Hepatocyte (in vitro differentiated cells): Measurements from ENCODE around the gene CDK16. TPM values are rescaled to one million over a fixed set of nuclear protein-coding genes. Genes with fewer than 3 reads are reported as not detected.

Source experiments
- DNase-seq: peaks from one replicate; pipeline ENCODE4 v3.0.0-alpha.2; 2016; ENCODE audit warnings: low spot score
- H2AFZ ChIP-seq: fragments of 200-600 bp; sonication (generic); 2 replicates; pipeline ENCODE4 v1.6.0; 2016; ENCODE audit warnings: antibody characterized with exemption, mild to moderate bottlenecking
- H3K27ac ChIP-seq: fragments of 200-600 bp; sonication (generic); 2 replicates; pipeline ENCODE4 v1.5.1; 2016; ENCODE audit warnings: mild to moderate bottlenecking
- H3K27me3 ChIP-seq: fragments of 200-600 bp; sonication (generic); 2 replicates; pipeline ENCODE4 v1.6.1; 2016
- H3K36me3 ChIP-seq: fragments of 200-600 bp; sonication (generic); replicated peaks from 2 replicates; pipeline ENCODE4 v1.5.1; 2016; ENCODE audit warnings: low read depth; ENCODE audit not compliant: insufficient read depth
- H3K4me1 ChIP-seq: fragments of 200-600 bp; sonication (generic); 2 replicates; pipeline ENCODE4 v1.5.1; 2016; ENCODE audit warnings: mild to moderate bottlenecking, moderate library complexity; ENCODE audit not compliant: insufficient read depth
- H3K4me2 ChIP-seq: fragments of 200-600 bp; sonication (generic); 2 replicates; pipeline ENCODE4 v1.6.0; 2016
- H3K4me3 ChIP-seq: fragments of 200-600 bp; sonication (generic); 2 replicates; pipeline ENCODE4 v1.5.1; 2016; ENCODE audit warnings: mild to moderate bottlenecking
- H3K79me2 ChIP-seq: fragments of 200-600 bp; sonication (generic); 2 replicates; pipeline ENCODE4 v1.6.0; 2017; ENCODE audit warnings: mild to moderate bottlenecking
- H3K9me2 ChIP-seq: fragments of 200-600 bp; sonication (generic); replicated peaks from 2 replicates; pipeline ENCODE4 v1.6.0; 2017; ENCODE audit warnings: mild to moderate bottlenecking; ENCODE audit not compliant: insufficient read depth
- H3K9me3 ChIP-seq: fragments of 200-600 bp; sonication (generic); 2 replicates; pipeline ENCODE4 v1.5.1; 2016; ENCODE audit warnings: low read depth, mild to moderate bottlenecking
- H4K20me1 ChIP-seq: fragments of 200-600 bp; sonication (generic); 2 replicates; pipeline ENCODE4 v1.6.0; 2016; ENCODE audit warnings: mild to moderate bottlenecking; ENCODE audit not compliant: insufficient read depth, poor library complexity, severe bottlenecking
- CTCF ChIP-seq: fragments of 200-600 bp; sonication (generic); IDR thresholded peaks from 2 replicates; pipeline ENCODE4 v1.5.1; 2016; ENCODE audit warnings: antibody characterized with exemption, mild to moderate bottlenecking; ENCODE audit not compliant: poor library complexity
- EZH2 ChIP-seq: fragments of 200-600 bp; sonication (generic); IDR thresholded peaks from 2 replicates; pipeline ENCODE4 v1.6.1; 2016; ENCODE audit warnings: antibody characterized with exemption, mild to moderate bottlenecking, borderline replicate concordance
- EZH2phosphoT487 ChIP-seq: fragments of 200-600 bp; sonication (generic); IDR thresholded peaks from one replicate; pipeline ENCODE4 v1.6.1; 2018; ENCODE audit warnings: antibody characterized with exemption, mild to moderate bottlenecking, low read depth, moderate library complexity; ENCODE audit not compliant: unreplicated experiment, severe bottlenecking
- WGBS: methylation state at CpG from one replicate; pipeline ENCODE4 v1.1.6; 2016; ENCODE audit warnings: low lambda C conversion rate; ENCODE audit errors: missing lambda C conversion rate; 5-methylcytosine and 5-hydroxymethylcytosine counted together
- polyA plus RNA-seq: library from polyadenylated mRNA; unstranded; fragments of >200 nt; fragmentation: Nextera tagmentation; extraction: Ambion mirVana; gene quantifications from 2 replicates; pipeline ENCODE4 v1.2.1, GENCODE V29; 2016
- total RNA-seq: library from RNA; depleted of rRNA; stranded (reverse); fragments of >200 nt; gene quantifications from 2 replicates; pipeline ENCODE4 v1.2.3, GENCODE V29; 2014

CDK16 gene
- total and polyA plus RNA-seq, 2 experiments from 2014 or later = 130 to 190 TPM

- Histone ChIP-seq H3K4me1 (no peaks in the 10 kb centered on the region), H3K4me3 (no peak overlapping the region), H3K9me2 (no peaks in the 10 kb centered on the region), H3K4me2 (no peak overlapping the region), H3K9me3 (no peaks in the 10 kb centered on the region), H2AFZ (no peak overlapping the region), H3K27ac (no peak overlapping the region), H3K27me3 (no peaks in the 10 kb centered on the region), H3K79me2 (peaks cover 1% of the 10 kb centered on the region), H4K20me1 (no peaks in the 10 kb centered on the region), H3K36me3 (no peaks in the 10 kb centered on the region)
- WGBS = 86% methylated on average over 18 of the region's 18 CpGs
- TF ChIP-seq EZH2 (no peak), EZH2phosphoT487 (no peak), CTCF (no peak)
- no peak for DNase-seq
Observed at GRCh38 chrX:47172971-47173792, 45.3 kb upstream of the CDK16 start.

- H3K4me1 ChIP-seq = no peaks in the 10 kb centered on the region
- H3K79me2 ChIP-seq = no peaks in the 10 kb centered on the region
- WGBS = 87% methylated on average over 12 of the region's 12 CpGs
- H3K27me3 ChIP-seq = no peaks in the 10 kb centered on the region
- H3K4me3 ChIP-seq = no peak overlapping the region
- DNase-seq = no peak
- H2AFZ ChIP-seq = no peak overlapping the region
- no peaks in the 10 kb centered on the region for H4K20me1 ChIP-seq
- H3K27ac ChIP-seq = no peak overlapping the region
- no peaks in the 10 kb centered on the region for H3K36me3 ChIP-seq
- no peaks in the 10 kb centered on the region for H3K9me2 ChIP-seq
- no peaks in the 10 kb centered on the region for H3K9me3 ChIP-seq
- no peak for TF ChIP-seq CTCF
- TF ChIP-seq EZH2phosphoT487 = no peak
- no peak for TF ChIP-seq EZH2
- H3K4me2 ChIP-seq = no peak overlapping the region
Observed at GRCh38 chrX:47174376-47174775, 44.1 kb upstream of the CDK16 start.

GRCh38 chrX:47174846-47175587 is 43.5 kb upstream of the CDK16 start:
- H3K9me3 ChIP-seq = no peaks in the 10 kb centered on the region
- no peaks in the 10 kb centered on the region for H4K20me1 ChIP-seq
- H3K79me2 ChIP-seq = no peaks in the 10 kb centered on the region
- no peaks in the 10 kb centered on the region for H3K36me3 ChIP-seq
- no peak overlapping the region for H3K27ac ChIP-seq
- WGBS = 91% methylated on average over 14 of the region's 23 CpGs
- no peak overlapping the region for H3K4me2 ChIP-seq
- H3K4me3 ChIP-seq = no peak overlapping the region
- no peaks in the 10 kb centered on the region for H3K4me1 ChIP-seq
- peak; percentile 2 for DNase-seq
- no peaks in the 10 kb centered on the region for H3K27me3 ChIP-seq
- no peaks in the 10 kb centered on the region for H3K9me2 ChIP-seq
- H2AFZ ChIP-seq = no peak overlapping the region
- no peak for TF ChIP-seq EZH2phosphoT487

GRCh38 chrX:47175588-47175980 is 42.9 kb upstream of the CDK16 start:
- Histone ChIP-seq H3K9me2 (no peaks in the 10 kb centered on the region), H3K27me3 (no peaks in the 10 kb centered on the region), H3K36me3 (no peaks in the 10 kb centered on the region), H2AFZ (no peak overlapping the region), H3K9me3 (no peaks in the 10 kb centered on the region), H3K79me2 (no peaks in the 10 kb centered on the region), H3K27ac (no peak overlapping the region), H3K4me3 (no peak overlapping the region), H4K20me1 (no peaks in the 10 kb centered on the region), H3K4me1 (no peaks in the 10 kb centered on the region), H3K4me2 (no peak overlapping the region)
- WGBS = 91% methylated on average over 11 of the region's 12 CpGs
- DNase-seq = no peak
- TF ChIP-seq EZH2 (no peak), EZH2phosphoT487 (no peak), CTCF (no peak)
